Measurements from ENCODE around the gene LRRC14B. TPM values are rescaled to one million over a fixed set of nuclear protein-coding genes. Genes with fewer than 3 reads are reported as not detected.

LRRC14B gene
- total RNA-seq, 2 donors from 2014 or later: not detected

GRCh38 chr5:157126-157715, 34.1 kb upstream of the LRRC14B start:
- WGBS, 2 experiments (ENCODE audit: insufficient coverage in 1 of 2, insufficient read length in 1 of 2): 81 to 95% methylated on average over 5 to 12 of the region's 12 CpGs
- peak; percentile 22 for DNase-seq

DNA sequence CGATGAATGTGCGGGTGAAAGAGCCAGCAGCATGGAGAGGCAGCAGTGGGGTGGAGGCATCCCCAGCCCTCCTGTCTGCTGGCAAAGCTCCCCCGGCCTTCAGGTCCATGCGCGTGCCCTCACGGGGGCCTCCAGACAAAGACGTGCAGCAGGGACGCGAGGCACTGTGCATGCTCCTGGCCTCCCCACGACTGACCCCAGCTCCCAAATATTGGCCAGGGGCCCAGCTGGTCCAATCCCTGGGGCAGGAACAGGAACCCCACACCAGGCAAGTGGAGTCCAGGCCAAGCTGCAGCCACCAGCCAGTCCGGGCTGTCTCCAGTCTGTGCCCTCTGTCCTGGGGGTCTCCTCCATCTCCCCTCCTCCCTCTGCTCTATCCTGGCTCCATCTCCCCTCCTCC, 33.5 kb upstream of the LRRC14B start:
- no peaks in the 10 kb centered on the region for H3K27me3 Mint-ChIP-seq (ENCODE audit: insufficient read depth)
- no peak overlapping the region for H3K4me3 Mint-ChIP-seq
- H3K4me1 ChIP-seq (ENCODE audit: control insufficient read depth, insufficient read depth, low read length): no peaks in the 10 kb centered on the region
- H3K4me1 Mint-ChIP-seq: no peaks in the 10 kb centered on the region
- TF ChIP-seq, protein P1, sequence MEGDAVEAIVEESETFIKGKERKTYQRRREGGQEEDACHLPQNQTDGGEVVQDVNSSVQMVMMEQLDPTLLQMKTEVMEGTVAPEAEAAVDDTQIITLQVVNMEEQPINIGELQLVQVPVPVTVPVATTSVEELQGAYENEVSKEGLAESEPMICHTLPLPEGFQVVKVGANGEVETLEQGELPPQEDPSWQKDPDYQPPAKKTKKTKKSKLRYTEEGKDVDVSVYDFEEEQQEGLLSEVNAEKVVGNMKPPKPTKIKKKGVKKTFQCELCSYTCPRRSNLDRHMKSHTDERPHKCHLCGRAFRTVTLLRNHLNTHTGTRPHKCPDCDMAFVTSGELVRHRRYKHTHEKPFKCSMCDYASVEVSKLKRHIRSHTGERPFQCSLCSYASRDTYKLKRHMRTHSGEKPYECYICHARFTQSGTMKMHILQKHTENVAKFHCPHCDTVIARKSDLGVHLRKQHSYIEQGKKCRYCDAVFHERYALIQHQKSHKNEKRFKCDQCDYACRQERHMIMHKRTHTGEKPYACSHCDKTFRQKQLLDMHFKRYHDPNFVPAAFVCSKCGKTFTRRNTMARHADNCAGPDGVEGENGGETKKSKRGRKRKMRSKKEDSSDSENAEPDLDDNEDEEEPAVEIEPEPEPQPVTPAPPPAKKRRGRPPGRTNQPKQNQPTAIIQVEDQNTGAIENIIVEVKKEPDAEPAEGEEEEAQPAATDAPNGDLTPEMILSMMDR (conservative IDR thresholded peaks at IDR 0.05): no peak
- no peaks in the 10 kb centered on the region for H3K36me3 ChIP-seq (ENCODE audit: control insufficient read depth, insufficient read depth, low read length)
- no peaks in the 10 kb centered on the region for H3K27me3 ChIP-seq (ENCODE audit: control insufficient read depth, insufficient read depth, low read length, poor library complexity, severe bottlenecking)
- H3K36me3 Mint-ChIP-seq (ENCODE audit: low read depth): peaks cover 29% of the 10 kb centered on the region
- no peak overlapping the region for H3K27ac Mint-ChIP-seq
- DNase-seq: peak; percentile 24
- no peaks in the 10 kb centered on the region for H3K9me3 Mint-ChIP-seq
- 92 to 98% methylated on average over 8 to 11 of the region's 11 CpGs for WGBS, 2 experiments (ENCODE audit: insufficient coverage in 1 of 2, insufficient read length in 1 of 2)
- no peaks in the 10 kb centered on the region for H3K9me3 ChIP-seq (ENCODE audit: control insufficient read depth, low read length)
- H3K9ac ChIP-seq (ENCODE audit: extremely low read depth, low read length, poor library complexity, severe bottlenecking): no peak overlapping the region
- H3K27ac ChIP-seq (ENCODE audit: low read depth, low read length): no peak overlapping the region
- H3K4me3 ChIP-seq (ENCODE audit: low read length): no peak overlapping the region

More at GRCh38 chr5:157126-157715, 34.1 kb upstream of the LRRC14B start:
- no peak overlapping the region for H3K27ac ChIP-seq (ENCODE audit: low read depth, low read length)
- TF ChIP-seq, protein P1 (conservative IDR thresholded peaks at IDR 0.05): no peak
- Mint-ChIP-seq H3K27ac (no peak overlapping the region), H3K4me3 (no peak overlapping the region), H3K27me3 (ENCODE audit: insufficient read depth) (no peaks in the 10 kb centered on the region), H3K4me1 (no peaks in the 10 kb centered on the region), H3K9me3 (no peaks in the 10 kb centered on the region), H3K36me3 (ENCODE audit: low read depth) (peaks cover 29% of the 10 kb centered on the region)
- H3K27me3 ChIP-seq (ENCODE audit: control insufficient read depth, insufficient read depth, low read length, poor library complexity, severe bottlenecking): no peaks in the 10 kb centered on the region
- no peak overlapping the region for H3K4me3 ChIP-seq (ENCODE audit: low read length)
- no peak overlapping the region for H3K9ac ChIP-seq (ENCODE audit: extremely low read depth, low read length, poor library complexity, severe bottlenecking)
- H3K9me3 ChIP-seq (ENCODE audit: control insufficient read depth, low read length): no peaks in the 10 kb centered on the region
- no peaks in the 10 kb centered on the region for H3K4me1 ChIP-seq (ENCODE audit: control insufficient read depth, insufficient read depth, low read length)
- H3K36me3 ChIP-seq (ENCODE audit: control insufficient read depth, insufficient read depth, low read length): no peaks in the 10 kb centered on the region

GRCh38 chr5:158807-159447, 32.4 kb upstream of the LRRC14B start:
- H3K4me1 Mint-ChIP-seq: no peaks in the 10 kb centered on the region
- DNase-seq: peak; percentile 34

More at GRCh38 chr5:158807-159447, 32.4 kb upstream of the LRRC14B start:
- no peaks in the 10 kb centered on the region for H3K9me3 ChIP-seq (ENCODE audit: control insufficient read depth, low read length)
- WGBS, 2 experiments (ENCODE audit: insufficient coverage in 1 of 2, insufficient read length in 1 of 2): 90 to 94% methylated on average over 15 to 17 of the region's 17 CpGs
- TF ChIP-seq, protein P1 (conservative IDR thresholded peaks at IDR 0.05): no peak
- peaks cover 33% of the 10 kb centered on the region for H3K36me3 Mint-ChIP-seq (ENCODE audit: low read depth)
- H3K4me3 ChIP-seq (ENCODE audit: low read length): no peak overlapping the region
- no peaks in the 10 kb centered on the region for H3K27me3 ChIP-seq (ENCODE audit: control insufficient read depth, insufficient read depth, low read length, poor library complexity, severe bottlenecking)
- H3K27me3 Mint-ChIP-seq (ENCODE audit: insufficient read depth): no peaks in the 10 kb centered on the region
- no peaks in the 10 kb centered on the region for H3K4me1 ChIP-seq (ENCODE audit: control insufficient read depth, insufficient read depth, low read length)
- peaks cover 2% of the 10 kb centered on the region for H3K9me3 Mint-ChIP-seq
- H3K4me3 Mint-ChIP-seq: no peak overlapping the region
- H3K36me3 ChIP-seq (ENCODE audit: control insufficient read depth, insufficient read depth, low read length): no peaks in the 10 kb centered on the region
- H3K27ac Mint-ChIP-seq: peak overlapping the region; percentile 26
- no peak overlapping the region for H3K9ac ChIP-seq (ENCODE audit: extremely low read depth, low read length, poor library complexity, severe bottlenecking)
- H3K27ac ChIP-seq (ENCODE audit: low read depth, low read length): no peak overlapping the region
